Nucleus accumbens (tissue), 56 donors: ENCODE data around the gene ACER1.
"Not testable (repeated sequence)": the region's sequence is repeated elsewhere in the genome, so short reads cannot be mapped to it uniquely, and the experiment has no call there.

ENCODE experiments used
- DNase-seq, 56 donors: peaks; one replicate each; lab custom pipeline; 2025; lab: John Stamatoyannopoulos, UW

The ACER1 gene

GRCh38 chr19:6358003-6358402, 24.6 kb upstream of the ACER1 start:
- DNase-seq = no peak

GRCh38 chr19:6357174-6357573, 23.8 kb upstream of the ACER1 start:
- DNase-seq = no peak

- not testable (repeated sequence) for DNase-seq
These were observed 22.1 kb upstream of the ACER1 start for GRCh38 chr19:6355321-6356040.

- no peak for DNase-seq
These were observed 20.8 kb upstream of the ACER1 start for GRCh38 chr19:6354098-6354674.

- no peak for DNase-seq
These were observed 19.2 kb upstream of the ACER1 start for GRCh38 chr19:6352381-6353165.

GRCh38 chr19:6350688-6351087, 17.3 kb upstream of the ACER1 start:
- no peak for DNase-seq

- DNase-seq = not testable (repeated sequence)
These were observed 15.9 kb upstream of the ACER1 start for GRCh38 chr19:6349271-6349670.

- DNase-seq = no peak
These were observed 10.1 kb upstream of the ACER1 start for GRCh38 chr19:6343462-6343861.

GRCh38 chr19:6340493-6341201, 7.2 kb upstream of the ACER1 start:
- DNase-seq = no peak

GRCh38 chr19:6334490-6335285, 1.3 kb upstream of the ACER1 start:
- DNase-seq = no peak

- DNase-seq = no peak
These were observed 6.6 kb downstream of the ACER1 start for GRCh38 chr19:6326815-6327214.

GRCh38 chr19:6325614-6326013, 7.8 kb downstream of the ACER1 start:
- no peak for DNase-seq

- DNase-seq = no peak
These were observed 8.7 kb downstream of the ACER1 start for GRCh38 chr19:6324757-6325156.

- DNase-seq = no peak
These were observed 11.1 kb downstream of the ACER1 start for GRCh38 chr19:6322284-6322683.

GRCh38 chr19:6319376-6319775, 14.0 kb downstream of the ACER1 start:
- DNase-seq = no peak

GRCh38 chr19:6318772-6319171, 14.6 kb downstream of the ACER1 start:
- DNase-seq = no peak

- not testable (repeated sequence) for DNase-seq
These were observed 17.8 kb downstream of the ACER1 start for GRCh38 chr19:6315646-6316045.

GRCh38 chr19:6313398-6313969, 19.9 kb downstream of the ACER1 start:
- no peak for DNase-seq

GRCh38 chr19:6312018-6312417, 21.4 kb downstream of the ACER1 start:
- no peak for DNase-seq

- DNase-seq = no peak
These were observed 35.0 kb downstream of the ACER1 start for GRCh38 chr19:6298413-6298812.
